Psoas muscle (tissue), 8 donors: ENCODE results near the gene SYCP2L. TPM values are rescaled to one million over a fixed set of nuclear protein-coding genes. Genes with fewer than 3 reads are reported as not detected.

ENCODE experiments used
- ATAC-seq, 4 donors: fragments of 200-7000 bp; cut with Tn5 transposase; one replicate each; pipeline ENCODE4 v1.9.1; 2020; ENCODE audit warnings: moderate library complexity in 3 of 4, mild to moderate bottlenecking in 2 of 4
- DNase-seq, 2 donors: peaks; one replicate each; pipeline ENCODE4 v3.0.0-alpha.2; 2020
- H3K27ac ChIP-seq: fragments of 200-600 bp; one replicate; pipeline ENCODE4 v1.8.0; 2022
- H3K27me3 ChIP-seq, 3 donors: fragments of 200-600 bp in 1 of 3; one replicate each; pipeline versions ENCODE4 v1.6.1 to v1.8.0; 2013 to 2022; ENCODE audit warnings: low read length in 2 of 3, mild to moderate bottlenecking in 2 of 3, moderate library complexity in 1 of 3; ENCODE audit not compliant: insufficient read depth in 3 of 3
- H3K36me3 ChIP-seq, 2 donors: fragments of 200-600 bp in 1 of 2; one replicate each; pipeline versions ENCODE4 v1.6.1 to v1.8.0; 2013 to 2022; ENCODE audit warnings: low read depth in 1 of 2, mild to moderate bottlenecking in 1 of 2, moderate library complexity in 1 of 2; ENCODE audit not compliant: insufficient read depth in 1 of 2
- H3K4me1 ChIP-seq: fragments of 200-600 bp; one replicate; pipeline ENCODE4 v1.8.0; 2022
- H3K4me3 ChIP-seq: fragments of 200-600 bp; one replicate; pipeline ENCODE4 v1.8.0; 2022; ENCODE audit warnings: mild to moderate bottlenecking
- H3K9me3 ChIP-seq: fragments of 200-600 bp; one replicate; pipeline ENCODE4 v1.8.0; 2022
- CTCF ChIP-seq: fragments of 200-600 bp; IDR thresholded peaks from one replicate; pipeline ENCODE4 v1.8.0; 2022; ENCODE audit warnings: antibody characterized with exemption
- WGBS, 3 donors: extraction: QIAGEN DNeasy Blood & Tissue Kit; methylation state at CpG; one replicate each; pipeline versions ENCODE4 v1.1.6 to v1.1.7; 2013; 5-methylcytosine and 5-hydroxymethylcytosine counted together
- intact Hi-C, 2 donors: fragments of 100-400 bp; cut with DNase I; formaldehyde crosslinking; loops; one replicate each; pipeline versions ENCODE4 v1.11.0 to v1.14.2; 2022
- polyA plus RNA-seq, 3 donors: library from polyadenylated mRNA; stranded (reverse); fragments of 200-250 nt; gene quantifications; one replicate each; pipeline ENCODE4 v1.2.3, GENCODE V29; 2013
- total RNA-seq, 4 donors: library from RNA; stranded (reverse); fragmentation: NEBNext Ultra II Directional in 2 of 4; extraction: Animal tissue kit (Norgen Biotek cat#: 25700) in 2 of 4; gene quantifications; one replicate each; pipeline versions ENCODE4 v1.2.1 to v1.2.4, GENCODE V29; 2021 to 2023
- donor health status: healthy with polysubstance abuse.
- donor health status: DM: no; HTN: no; CAD: no; lungs with moderate emphysema.
- donor health status: Bipolar disorder and iron deficiency.
- donor health status: healthy.
- donor health status: DM: yes; HTN: yes; CAD: no.
- donor health status: DM: no; HTN: no; CAD: no.
- donor health status: DM: no; HTN: no; CAD: no.
- donor health status: DM: yes; HTN: yes; CAD: no.

The SYCP2L gene
- total and polyA plus RNA-seq, 7 donors, result 0.08 to 0.99 (median 0.19) TPM; not detected in 1

- Histone ChIP-seq H3K4me1 (no peaks in the 10 kb centered on the region), H3K27me3 (peaks cover 3 to 20% (median 3%) of the 10 kb centered on the region in 3 donors), H3K27ac (no peak overlapping the region), H3K9me3 (no peaks in the 10 kb centered on the region), H3K36me3 (peaks cover 0 to 2% of the 10 kb centered on the region in 2 donors), H3K4me3 (no peak overlapping the region)
- TF ChIP-seq CTCF, result no peak
- DNase-seq, result no peak
- no peak for ATAC-seq
- intact Hi-C loops, result no loop called here
These were observed 128.2 kb downstream of the SYCP2L start for GRCh38 chr6:11015102-11015501.

GRCh38 chr6:11016452-11016851 is 129.6 kb downstream of the SYCP2L start:
- H3K27me3 ChIP-seq, result peaks cover 3 to 21% (median 3%) of the 10 kb centered on the region in 3 donors
- intact Hi-C loops, result no loop called here
- ATAC-seq (no peak), DNase-seq (no peak)
- H3K36me3 ChIP-seq, result peaks cover 0 to 2% of the 10 kb centered on the region in 2 donors
- H3K27ac ChIP-seq, result no peak overlapping the region
- H3K4me3 ChIP-seq, result no peak overlapping the region
- H3K9me3 ChIP-seq, result no peaks in the 10 kb centered on the region
- peaks cover 9% of the 10 kb centered on the region for H3K4me1 ChIP-seq
- no peak for TF ChIP-seq CTCF
- 36 to 93% (median 78%) methylated on average over 1 of the region's 1 CpG for WGBS, 3 donors

- DNase-seq (no peak), ATAC-seq (no peak)
- H3K4me3 ChIP-seq, result no peak overlapping the region
- peaks cover 0 to 2% of the 10 kb centered on the region in 2 donors for H3K36me3 ChIP-seq
- no peaks in the 10 kb centered on the region for H3K9me3 ChIP-seq
- no peak for TF ChIP-seq CTCF
- no peak overlapping the region for H3K27ac ChIP-seq
- peaks cover 9% of the 10 kb centered on the region for H3K4me1 ChIP-seq
- intact Hi-C loops, result no loop called here
- peaks cover 0 to 17% (median 3%) of the 10 kb centered on the region in 3 donors for H3K27me3 ChIP-seq
- WGBS, 3 donors, result 94 to 96% (median 95%) methylated on average over 3 of the region's 3 CpGs
These were observed 130.2 kb downstream of the SYCP2L start for GRCh38 chr6:11017090-11017489.

GRCh38 chr6:11018225-11018624 is 131.4 kb downstream of the SYCP2L start:
- no peaks in the 10 kb centered on the region for H3K9me3 ChIP-seq
- no peak for TF ChIP-seq CTCF

GRCh38 chr6:11021003-11021402 is 134.2 kb downstream of the SYCP2L start:
- 30 to 42% (median 32%) methylated on average over 2 of the region's 2 CpGs for WGBS, 3 donors
- H3K27ac ChIP-seq, result no peak overlapping the region
- TF ChIP-seq CTCF, result no peak

More at GRCh38 chr6:11018225-11018624, 131.4 kb downstream of the SYCP2L start:
- no peak for DNase-seq
- no peak for ATAC-seq
- H3K27ac ChIP-seq, result no peak overlapping the region
- H3K4me1 ChIP-seq, result peaks cover 9% of the 10 kb centered on the region
- peaks cover 0 to 2% of the 10 kb centered on the region in 2 donors for H3K36me3 ChIP-seq
- H3K4me3 ChIP-seq, result no peak overlapping the region
- WGBS, 3 donors, result 90 to 96% (median 93%) methylated on average over 2 of the region's 2 CpGs
- intact Hi-C loops, result no loop called here
- peaks cover 0 to 9% (median 3%) of the 10 kb centered on the region in 3 donors for H3K27me3 ChIP-seq

More at GRCh38 chr6:11021003-11021402, 134.2 kb downstream of the SYCP2L start:
- no peak overlapping the region for H3K4me3 ChIP-seq
- H3K4me1 ChIP-seq, result peaks cover 9% of the 10 kb centered on the region
- no peak for DNase-seq
- H3K9me3 ChIP-seq, result no peaks in the 10 kb centered on the region
- H3K27me3 ChIP-seq, result peaks cover 0 to 7% (median 0%) of the 10 kb centered on the region in 3 donors
- ATAC-seq, result no peak
- intact Hi-C loops, result no loop called here
- H3K36me3 ChIP-seq, result peaks cover 0 to 2% of the 10 kb centered on the region in 2 donors
